ENCODE measurements around the gene CRYBG3.

DNA sequence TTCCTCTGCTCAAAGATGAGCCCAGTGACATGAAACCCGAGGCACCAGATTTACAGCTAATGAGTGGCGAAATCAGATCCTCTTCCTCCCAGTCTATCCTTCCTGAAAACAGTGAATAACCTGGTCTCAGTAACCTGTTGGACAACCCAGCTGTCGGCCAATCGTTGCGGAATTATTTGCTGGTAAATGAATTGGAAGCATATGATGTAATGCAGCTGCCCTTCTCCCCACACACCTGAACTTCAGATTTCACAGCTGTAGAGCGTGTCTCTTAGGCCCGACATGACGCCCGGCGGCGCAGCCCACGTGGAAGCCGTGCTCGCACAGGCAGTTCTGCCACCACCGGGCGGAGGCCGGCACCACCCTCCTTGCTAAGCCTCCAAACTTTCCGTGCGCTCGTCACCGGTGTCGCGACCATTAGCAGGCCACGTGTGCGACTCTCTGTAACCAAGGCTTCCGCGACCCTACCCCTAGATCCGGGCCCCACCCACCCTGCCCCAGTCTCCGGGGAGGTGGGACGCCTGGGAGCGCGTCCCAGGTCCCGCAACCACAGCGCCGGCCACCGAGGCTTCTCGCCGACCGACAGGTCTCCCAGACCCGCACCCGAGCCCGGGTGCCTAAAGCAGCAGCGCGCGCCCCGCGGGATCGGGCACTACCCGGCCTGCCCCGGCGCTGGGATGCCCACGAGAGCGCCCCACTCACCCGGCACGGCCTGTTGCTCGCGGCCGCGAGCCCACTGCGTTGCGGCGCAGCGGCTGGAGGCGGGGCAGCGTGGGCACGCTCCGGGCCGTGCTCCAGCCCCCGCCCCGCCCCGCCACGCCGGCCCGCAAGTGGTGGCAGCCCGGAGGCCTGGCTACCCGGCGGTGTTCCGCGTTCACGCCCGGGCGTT is 150.1 kb downstream of the CRYBG3 start, which contains the start of gene RIOX2:
- TF ChIP-seq, protein P1, sequence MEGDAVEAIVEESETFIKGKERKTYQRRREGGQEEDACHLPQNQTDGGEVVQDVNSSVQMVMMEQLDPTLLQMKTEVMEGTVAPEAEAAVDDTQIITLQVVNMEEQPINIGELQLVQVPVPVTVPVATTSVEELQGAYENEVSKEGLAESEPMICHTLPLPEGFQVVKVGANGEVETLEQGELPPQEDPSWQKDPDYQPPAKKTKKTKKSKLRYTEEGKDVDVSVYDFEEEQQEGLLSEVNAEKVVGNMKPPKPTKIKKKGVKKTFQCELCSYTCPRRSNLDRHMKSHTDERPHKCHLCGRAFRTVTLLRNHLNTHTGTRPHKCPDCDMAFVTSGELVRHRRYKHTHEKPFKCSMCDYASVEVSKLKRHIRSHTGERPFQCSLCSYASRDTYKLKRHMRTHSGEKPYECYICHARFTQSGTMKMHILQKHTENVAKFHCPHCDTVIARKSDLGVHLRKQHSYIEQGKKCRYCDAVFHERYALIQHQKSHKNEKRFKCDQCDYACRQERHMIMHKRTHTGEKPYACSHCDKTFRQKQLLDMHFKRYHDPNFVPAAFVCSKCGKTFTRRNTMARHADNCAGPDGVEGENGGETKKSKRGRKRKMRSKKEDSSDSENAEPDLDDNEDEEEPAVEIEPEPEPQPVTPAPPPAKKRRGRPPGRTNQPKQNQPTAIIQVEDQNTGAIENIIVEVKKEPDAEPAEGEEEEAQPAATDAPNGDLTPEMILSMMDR (IDR thresholded peaks at IDR 0.05): no peak
- peak; percentile 30 for TF ChIP-seq POLR2A (IDR thresholded peaks at IDR 0.05)
- no peak for TF ChIP-seq EP300 (IDR thresholded peaks at IDR 0.05)

Measured in ovary (tissue), 3 donors.